Measurements from ENCODE around the gene CPLX3.
A peak's percentile ranks its signal among the peaks of the same experiment; 100 is the strongest.

CPLX3 gene

DNA sequence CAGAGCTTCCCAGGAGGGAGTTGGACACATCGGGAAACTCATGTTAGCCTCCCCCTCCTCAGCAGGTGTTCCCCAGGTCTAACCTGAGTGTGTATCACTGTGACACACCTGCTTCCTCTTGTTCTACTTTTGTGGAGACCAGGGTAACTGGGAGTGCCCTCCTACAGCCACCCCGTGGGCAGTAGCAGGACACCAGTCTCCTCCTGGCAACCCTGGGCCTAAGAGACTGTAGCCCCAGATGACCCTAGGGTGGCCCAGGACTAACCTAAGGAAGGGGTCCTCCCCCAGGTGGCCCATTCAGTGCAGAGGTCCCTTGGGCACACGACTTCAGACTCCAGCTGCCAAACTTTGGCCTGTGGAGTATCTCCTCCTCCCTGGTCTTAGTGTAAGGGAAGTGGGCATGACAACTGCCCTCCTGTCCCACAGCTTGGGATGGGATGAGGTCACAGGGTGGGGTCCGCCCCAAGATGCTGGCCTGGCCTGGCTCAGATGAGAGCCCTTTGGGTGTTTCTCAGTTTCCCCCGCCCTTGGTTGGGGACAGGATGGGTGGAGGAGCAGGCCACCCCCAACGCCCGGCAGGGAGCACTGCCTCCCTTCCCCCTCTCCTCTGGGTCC lies 39.8 kb upstream of the CPLX3 start:
- TF ChIP-seq, protein P1, sequence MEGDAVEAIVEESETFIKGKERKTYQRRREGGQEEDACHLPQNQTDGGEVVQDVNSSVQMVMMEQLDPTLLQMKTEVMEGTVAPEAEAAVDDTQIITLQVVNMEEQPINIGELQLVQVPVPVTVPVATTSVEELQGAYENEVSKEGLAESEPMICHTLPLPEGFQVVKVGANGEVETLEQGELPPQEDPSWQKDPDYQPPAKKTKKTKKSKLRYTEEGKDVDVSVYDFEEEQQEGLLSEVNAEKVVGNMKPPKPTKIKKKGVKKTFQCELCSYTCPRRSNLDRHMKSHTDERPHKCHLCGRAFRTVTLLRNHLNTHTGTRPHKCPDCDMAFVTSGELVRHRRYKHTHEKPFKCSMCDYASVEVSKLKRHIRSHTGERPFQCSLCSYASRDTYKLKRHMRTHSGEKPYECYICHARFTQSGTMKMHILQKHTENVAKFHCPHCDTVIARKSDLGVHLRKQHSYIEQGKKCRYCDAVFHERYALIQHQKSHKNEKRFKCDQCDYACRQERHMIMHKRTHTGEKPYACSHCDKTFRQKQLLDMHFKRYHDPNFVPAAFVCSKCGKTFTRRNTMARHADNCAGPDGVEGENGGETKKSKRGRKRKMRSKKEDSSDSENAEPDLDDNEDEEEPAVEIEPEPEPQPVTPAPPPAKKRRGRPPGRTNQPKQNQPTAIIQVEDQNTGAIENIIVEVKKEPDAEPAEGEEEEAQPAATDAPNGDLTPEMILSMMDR (IDR thresholded peaks at IDR 0.05), result no peak

DNA sequence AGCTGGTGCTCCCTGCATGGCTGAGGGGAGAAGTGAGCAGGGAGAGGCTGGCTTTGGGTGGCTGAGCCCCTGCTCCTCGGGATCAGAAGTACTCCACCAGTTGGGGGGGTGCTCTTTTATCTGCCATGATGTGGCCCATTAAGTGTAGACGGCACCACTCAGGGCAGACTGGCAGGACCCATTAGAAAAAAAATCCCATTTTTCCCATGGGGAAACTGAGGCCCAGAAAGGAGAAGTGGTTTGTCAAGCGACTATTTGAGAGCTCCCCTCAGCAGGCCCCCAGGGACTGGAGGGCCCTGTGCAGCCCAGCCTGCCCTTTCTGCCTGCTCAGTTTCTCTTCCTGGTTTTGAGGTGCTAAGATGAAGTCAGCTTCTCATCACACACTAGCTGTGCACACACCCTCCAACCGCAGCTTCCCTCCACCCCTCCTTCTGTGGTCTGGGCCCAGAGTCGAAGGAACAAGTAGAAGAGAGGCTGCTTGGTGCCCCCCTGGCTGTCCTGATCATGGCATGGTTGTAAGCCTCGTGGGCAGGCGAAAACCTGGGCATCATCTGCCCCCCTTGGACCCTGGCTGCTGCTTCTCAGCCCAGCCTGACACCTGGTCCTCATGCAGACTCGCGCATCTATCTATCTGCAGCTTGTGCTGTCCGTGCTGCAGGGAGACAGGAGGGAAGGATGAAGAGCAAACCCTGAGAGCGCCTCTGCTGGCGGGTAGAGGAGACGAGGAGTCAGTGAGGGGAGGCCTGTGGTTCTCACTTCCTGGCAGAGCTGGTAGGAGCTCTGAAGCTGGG lies 39.0 kb upstream of the CPLX3 start:
- TF ChIP-seq, protein P1 (IDR thresholded peaks at IDR 0.05), result 0 out of 2 replicates have a peak, but pooled peaks have one; percentile 15

DNA sequence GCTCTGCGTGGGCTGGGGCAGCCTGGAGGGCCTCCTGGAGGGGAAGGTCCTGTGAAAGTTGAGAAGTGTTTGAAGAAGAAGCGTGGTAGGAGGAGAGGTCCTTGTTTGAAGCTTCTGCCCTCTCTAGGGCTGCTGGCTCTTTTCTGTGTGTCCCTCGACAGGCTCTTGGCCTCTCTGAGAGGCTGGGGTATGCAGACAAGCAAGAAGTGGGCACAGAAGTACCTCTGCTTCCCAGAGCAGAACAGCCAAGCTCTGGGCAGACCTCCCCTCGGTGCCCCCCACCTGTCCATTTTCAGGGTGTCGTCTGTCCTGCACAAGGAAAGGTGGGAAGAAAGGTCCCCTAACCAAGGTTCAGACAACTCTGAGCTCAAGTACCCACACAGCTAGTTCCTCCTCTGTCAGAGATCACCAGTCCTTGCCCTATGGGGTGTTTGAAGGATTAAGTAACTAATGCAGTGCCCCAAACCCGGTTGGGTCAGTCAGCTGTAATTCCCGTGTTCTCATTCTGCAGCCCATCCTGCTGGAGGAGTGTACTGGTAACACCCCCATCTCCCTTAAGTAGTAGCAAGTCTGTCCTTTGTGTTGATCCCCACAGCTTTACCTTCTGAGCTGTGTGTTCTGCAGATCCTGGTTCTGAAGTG lies 38.3 kb upstream of the CPLX3 start:
- TF ChIP-seq, protein P1 (IDR thresholded peaks at IDR 0.05), result no peak

DNA sequence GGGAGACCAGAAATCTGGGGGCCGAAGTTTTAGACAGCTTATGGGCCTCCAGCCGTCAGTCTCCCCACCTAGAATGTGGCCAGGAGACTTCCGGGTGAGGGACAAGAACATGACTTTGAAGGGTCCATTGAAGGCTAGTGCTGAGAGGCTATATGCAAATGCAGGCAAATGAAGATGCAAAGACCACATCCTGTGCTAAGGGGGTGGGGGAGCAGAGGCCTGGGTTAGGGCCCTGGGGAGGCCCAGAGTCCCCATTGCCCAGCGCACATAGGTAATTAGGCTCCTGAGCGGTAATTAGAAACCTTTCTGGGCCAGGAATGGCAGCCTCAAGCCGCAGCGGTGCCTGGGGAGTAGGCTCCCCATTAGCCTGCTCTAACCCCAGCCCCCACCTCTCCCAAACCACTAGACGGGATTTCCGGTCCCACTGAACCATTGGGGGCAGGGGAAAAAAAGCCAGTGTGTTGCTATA lies 37.7 kb upstream of the CPLX3 start:
- TF ChIP-seq, protein P1 (IDR thresholded peaks at IDR 0.05), result no peak

DNA sequence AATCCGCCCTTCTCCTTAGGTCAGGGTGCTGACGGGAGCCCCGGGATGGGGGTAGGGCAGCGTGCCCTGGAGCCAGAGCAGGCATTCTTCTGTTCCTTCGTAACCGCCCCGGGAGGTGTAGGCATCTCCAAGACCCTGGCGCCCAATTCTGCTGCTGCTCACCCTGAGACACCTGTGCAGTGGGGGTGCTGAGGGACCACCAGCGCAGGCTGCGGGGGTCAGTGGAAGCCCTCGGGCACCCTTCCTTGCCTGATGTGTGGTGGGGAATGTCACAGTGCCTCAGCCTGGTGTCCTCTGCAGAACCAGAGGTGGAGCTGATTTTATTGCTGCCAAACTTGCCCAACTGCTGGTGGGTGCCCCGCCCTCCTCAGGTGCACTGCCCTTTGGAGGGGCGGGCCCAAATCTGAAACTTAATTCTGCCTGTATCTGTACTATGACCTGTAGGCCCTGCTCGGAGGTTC lies 37.2 kb upstream of the CPLX3 start:
- TF ChIP-seq, protein P1 (IDR thresholded peaks at IDR 0.05), result no peak

DNA sequence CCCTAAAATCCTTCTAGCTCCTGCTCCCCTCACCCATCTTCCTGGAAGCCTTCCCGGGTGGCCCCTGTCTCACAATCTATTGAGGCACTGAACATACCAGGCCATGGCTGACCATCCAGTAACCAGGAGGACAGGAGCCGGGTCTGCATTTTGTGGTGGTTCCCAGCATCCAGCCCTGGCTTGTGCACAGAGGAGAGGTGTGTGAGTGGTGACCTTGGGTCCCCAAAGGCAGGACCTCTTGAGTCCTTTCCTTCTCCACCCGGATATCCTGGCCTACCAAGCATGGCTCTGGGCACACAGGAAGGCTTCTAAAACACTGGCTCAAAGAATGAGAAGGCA lies 36.7 kb upstream of the CPLX3 start:
- TF ChIP-seq, protein P1 (IDR thresholded peaks at IDR 0.05), result no peak

DNA sequence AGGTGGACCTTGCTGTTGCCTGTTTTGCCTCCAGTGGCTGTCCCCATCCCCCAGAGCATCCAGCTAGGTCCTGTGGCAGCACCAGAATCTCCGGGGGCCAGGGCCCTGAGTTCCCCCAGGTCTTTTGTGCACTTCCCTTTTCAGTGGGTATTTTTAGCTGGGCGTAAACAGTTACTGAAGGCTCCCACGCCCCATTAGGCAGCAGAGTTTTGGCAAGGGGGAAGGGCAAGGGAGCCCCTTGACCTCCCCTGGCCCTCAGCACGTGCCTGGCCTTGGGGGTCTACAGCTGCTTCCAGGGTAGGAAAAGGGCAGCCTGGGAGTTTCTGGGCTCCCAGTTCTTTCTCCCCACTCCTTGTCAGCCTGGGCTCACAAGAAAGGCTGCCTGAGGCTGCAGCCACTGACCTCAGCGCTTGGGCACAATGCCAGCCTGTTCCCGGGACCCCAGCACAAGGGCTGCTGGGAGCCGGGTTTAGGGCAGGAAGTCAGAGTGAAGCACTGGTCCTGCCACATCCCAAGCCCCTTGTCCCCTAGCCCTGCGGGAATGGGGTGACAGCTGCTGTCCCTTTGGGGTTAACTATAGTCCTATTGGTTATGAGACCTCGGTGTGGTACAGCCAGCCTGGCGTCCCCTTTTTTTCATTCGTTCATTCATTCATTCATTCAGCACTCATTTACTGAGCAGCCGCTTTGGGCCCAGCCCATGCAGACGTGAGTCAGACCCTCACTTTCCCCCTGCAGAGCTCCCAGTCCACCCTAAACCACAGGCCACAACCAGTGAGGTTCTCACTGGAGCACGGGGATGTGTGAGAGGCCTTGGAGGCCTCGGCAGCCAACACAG lies 36.1 kb upstream of the CPLX3 start:
- TF ChIP-seq, protein P1 (IDR thresholded peaks at IDR 0.05), result no peak
